ENCODE measurements around the gene DOCK8. TPM values are rescaled to one million over a fixed set of nuclear protein-coding genes. Genes with fewer than 3 reads are reported as not detected.
"Not testable (repeated sequence)": the region's sequence is repeated elsewhere in the genome, so short reads cannot be mapped to it uniquely, and the experiment has no call there.

DOCK8 gene
- total RNA-seq, 1 donor from 2014 or later: 3.4 TPM

GRCh38 chr9:385818-386398 is 171.2 kb downstream of the DOCK8 start:
- DNase-seq (no peak), ATAC-seq (ENCODE audit: poor library complexity) (peak; percentile 95)
- intact Hi-C loops (cut with DNase I): loop anchor here (10.0 kb wide), 1 partner anchor 419 kb away; no protein-coding TSS in a partner anchor

GRCh38 chr9:389159-389558 is 174.5 kb downstream of the DOCK8 start:
- no peak for ATAC-seq (ENCODE audit: poor library complexity)

DNA sequence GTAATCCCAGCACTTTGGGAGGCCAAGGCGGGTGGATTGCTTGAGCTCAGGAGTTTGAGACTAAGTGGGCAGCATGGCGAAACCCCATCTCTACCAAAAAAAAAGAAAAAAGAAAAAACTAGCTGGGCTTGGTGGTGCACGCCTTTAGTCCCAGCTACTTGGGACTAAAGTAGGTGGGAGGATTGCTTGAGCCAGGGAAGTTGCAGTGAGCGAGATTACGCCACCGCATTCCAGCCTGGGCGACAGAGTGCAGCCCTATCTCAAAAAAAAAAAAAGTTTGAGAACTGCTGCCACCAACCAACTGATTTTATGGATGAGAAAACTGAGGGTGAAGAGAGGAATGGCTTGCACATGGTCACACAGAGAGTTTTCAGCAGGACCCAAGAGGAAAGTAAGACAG is 175.1 kb downstream of the DOCK8 start:
- intact Hi-C loops (cut with DNase I): loop anchor here (10.0 kb wide), 1 partner anchor 415 kb away; no protein-coding TSS in a partner anchor
- no peak for DNase-seq
- no peak for ATAC-seq (ENCODE audit: poor library complexity)

More at GRCh38 chr9:389159-389558, 174.5 kb downstream of the DOCK8 start:
- intact Hi-C loops (cut with DNase I): loop anchor here (10.0 kb wide), 1 partner anchor 416 kb away; no protein-coding TSS in a partner anchor
- DNase-seq: no peak

DNA sequence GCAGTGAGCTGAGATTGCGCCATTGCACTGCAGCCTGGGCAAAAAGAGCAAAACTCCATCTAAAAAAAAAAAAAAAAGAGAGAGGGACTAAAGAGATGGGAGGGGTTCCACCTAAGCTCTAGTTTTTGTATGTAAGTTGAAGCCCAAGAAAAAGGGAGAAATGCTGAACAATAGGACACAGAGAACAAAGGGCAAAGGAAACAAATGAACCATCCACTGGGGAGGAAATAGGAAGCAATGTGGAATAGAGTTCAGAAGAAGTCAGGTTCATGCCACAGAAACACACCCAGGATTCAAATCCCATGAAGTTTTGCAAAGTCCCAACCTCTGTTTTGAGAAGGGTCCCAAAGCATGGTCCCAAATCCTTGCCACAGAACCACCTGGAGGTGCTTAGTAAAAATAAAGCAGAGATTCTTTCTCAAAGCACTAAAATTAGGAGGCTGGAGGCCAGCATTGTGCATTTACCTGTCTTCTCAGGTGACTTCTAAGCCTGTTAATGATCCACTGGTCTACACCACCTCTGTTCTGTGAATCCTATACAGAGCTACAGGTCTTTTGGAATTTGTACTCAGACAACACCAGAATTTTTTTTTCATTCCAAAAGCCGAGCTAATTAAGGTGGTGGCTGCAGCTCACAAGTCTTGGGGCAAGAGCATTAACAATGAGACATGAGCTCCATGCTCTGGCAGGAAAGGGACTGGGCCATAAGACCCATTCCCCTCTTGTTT is 177.6 kb downstream of the DOCK8 start:
- DNase-seq (no peak), ATAC-seq (ENCODE audit: poor library complexity) (no peak)
- intact Hi-C loops (cut with DNase I): no loop called here

- ATAC-seq (ENCODE audit: poor library complexity) (peak; percentile 43), DNase-seq (peak; percentile 45)
- intact Hi-C loops (cut with DNase I): no loop called here
Observed at GRCh38 chr9:394347-395052, 179.8 kb downstream of the DOCK8 start.

DNA sequence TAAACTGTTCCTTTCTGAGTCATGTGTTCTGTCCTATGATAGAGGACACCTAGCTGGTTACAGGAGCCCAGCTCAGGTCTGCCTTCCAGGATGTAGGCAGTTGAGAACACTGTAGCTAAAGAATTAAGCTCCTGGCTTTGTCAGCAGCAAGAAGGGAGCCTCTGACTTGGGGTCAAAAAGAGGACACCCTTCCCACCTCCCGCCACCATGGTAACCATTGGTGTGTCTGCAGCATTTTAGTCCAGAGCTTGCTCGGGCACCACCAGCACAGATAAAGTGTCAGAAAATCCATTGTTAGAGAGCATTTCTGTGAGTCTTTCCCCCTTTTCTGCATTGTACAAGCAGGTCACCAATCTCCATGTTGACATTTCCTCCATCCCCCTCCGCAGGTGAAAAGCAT is 181.7 kb downstream of the DOCK8 start:
- intact Hi-C loops (cut with DNase I): no loop called here
- DNase-seq: no peak
- no peak for ATAC-seq (ENCODE audit: poor library complexity)

- intact Hi-C loops (cut with DNase I): no loop called here
- ATAC-seq (ENCODE audit: poor library complexity) (no peak), DNase-seq (no peak)
Observed at GRCh38 chr9:398085-398484, 183.4 kb downstream of the DOCK8 start.

- intact Hi-C loops (cut with DNase I): no loop called here
- DNase-seq (no peak), ATAC-seq (ENCODE audit: poor library complexity) (no peak)
Observed at GRCh38 chr9:401223-401622, 186.6 kb downstream of the DOCK8 start.

GRCh38 chr9:404234-404633 is 189.6 kb downstream of the DOCK8 start:
- no peak for ATAC-seq (ENCODE audit: poor library complexity)
- intact Hi-C loops (cut with DNase I): no loop called here
- no peak for DNase-seq

DNA sequence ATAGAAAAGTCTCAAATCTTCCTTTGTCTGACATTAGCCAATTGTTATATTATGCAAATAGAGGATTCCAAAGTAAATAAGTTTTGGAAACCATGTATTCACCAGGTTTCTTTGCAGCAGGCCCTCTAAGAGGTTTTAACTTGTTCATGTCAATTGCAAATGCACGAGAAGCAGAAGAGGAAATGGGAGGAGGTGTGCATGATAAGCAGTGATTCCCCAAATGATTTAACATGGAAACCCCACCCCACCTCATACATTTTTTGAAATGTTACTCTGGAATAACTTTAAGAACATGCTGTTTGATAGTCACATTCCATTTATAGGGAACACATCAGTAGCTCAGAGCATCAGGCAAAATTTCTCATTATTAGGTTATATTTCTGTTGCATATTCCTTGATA is 190.7 kb downstream of the DOCK8 start:
- intact Hi-C loops (cut with DNase I): loop anchor here (5.0 kb wide), 2 partner anchors 197 to 357 kb away; no protein-coding TSS in a partner anchor
- ATAC-seq (ENCODE audit: poor library complexity): no peak
- DNase-seq: no peak

- intact Hi-C loops (cut with DNase I): loop anchor here (5.0 kb wide), 2 partner anchors 195 to 355 kb away; no protein-coding TSS in a partner anchor
- ATAC-seq (ENCODE audit: poor library complexity) (peak; percentile 93), DNase-seq (no peak)
Observed at GRCh38 chr9:406886-407654, 192.4 kb downstream of the DOCK8 start.

DNA sequence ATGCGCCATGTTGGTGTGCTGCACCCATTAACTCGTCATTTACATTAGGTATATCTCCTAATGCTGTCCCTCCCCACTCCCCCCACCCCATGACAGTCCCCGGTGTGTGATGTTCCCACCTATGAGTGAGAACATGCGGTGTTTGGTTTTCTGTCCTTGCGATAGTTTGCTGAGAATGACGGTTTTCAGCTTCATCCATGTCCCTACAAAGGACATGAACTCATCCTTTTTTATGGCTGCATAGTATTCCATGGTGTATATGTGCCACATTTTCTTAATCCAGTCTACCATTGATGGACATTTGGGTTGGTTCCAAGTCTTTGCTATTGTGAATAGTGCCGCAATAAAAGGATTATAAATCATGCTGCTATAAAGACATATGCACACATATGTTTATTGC is 195.0 kb downstream of the DOCK8 start:
- not testable (repeated sequence) for ATAC-seq (ENCODE audit: poor library complexity)
- intact Hi-C loops (cut with DNase I): loop anchor here (5.0 kb wide), 2 partner anchors 193 to 353 kb away; no protein-coding TSS in a partner anchor

GRCh38 chr9:414595-414994 is 199.9 kb downstream of the DOCK8 start:
- ATAC-seq (ENCODE audit: poor library complexity): no peak
- no peak for DNase-seq
- intact Hi-C loops (cut with DNase I): no loop called here

More for the DNA sequence above, 195.0 kb downstream of the DOCK8 start:
- not testable (repeated sequence) for DNase-seq

GRCh38 chr9:419571-420171 is 205.0 kb downstream of the DOCK8 start:
- ATAC-seq (ENCODE audit: poor library complexity) (no peak), DNase-seq (no peak)
- intact Hi-C loops (cut with DNase I): no loop called here

GRCh38 chr9:421896-422295 is 207.2 kb downstream of the DOCK8 start:
- ATAC-seq (ENCODE audit: poor library complexity) (no peak), DNase-seq (no peak)
- intact Hi-C loops (cut with DNase I): no loop called here

- DNase-seq (no peak), ATAC-seq (ENCODE audit: poor library complexity) (no peak)
- intact Hi-C loops (cut with DNase I): no loop called here
Observed at GRCh38 chr9:426264-426663, 211.6 kb downstream of the DOCK8 start.

- intact Hi-C loops (cut with DNase I): no loop called here
Observed at GRCh38 chr9:426976-427375, 212.3 kb downstream of the DOCK8 start.

GRCh38 chr9:431701-432100 is 217.0 kb downstream of the DOCK8 start:
- intact Hi-C loops (cut with DNase I): no loop called here
- ATAC-seq (ENCODE audit: poor library complexity): no peak
- DNase-seq: no peak

More at GRCh38 chr9:426976-427375, 212.3 kb downstream of the DOCK8 start:
- ATAC-seq (ENCODE audit: poor library complexity) (no peak), DNase-seq (no peak)

Data from Right ventricle myocardium superior (tissue), 1 donor.